ENCODE measurements around the gene ALPK3. TPM values are rescaled to one million over a fixed set of nuclear protein-coding genes. Genes with fewer than 3 reads are reported as not detected.

ALPK3 gene
- polyA plus RNA-seq, 1 donor from 2014 or later: not detected

DNA sequence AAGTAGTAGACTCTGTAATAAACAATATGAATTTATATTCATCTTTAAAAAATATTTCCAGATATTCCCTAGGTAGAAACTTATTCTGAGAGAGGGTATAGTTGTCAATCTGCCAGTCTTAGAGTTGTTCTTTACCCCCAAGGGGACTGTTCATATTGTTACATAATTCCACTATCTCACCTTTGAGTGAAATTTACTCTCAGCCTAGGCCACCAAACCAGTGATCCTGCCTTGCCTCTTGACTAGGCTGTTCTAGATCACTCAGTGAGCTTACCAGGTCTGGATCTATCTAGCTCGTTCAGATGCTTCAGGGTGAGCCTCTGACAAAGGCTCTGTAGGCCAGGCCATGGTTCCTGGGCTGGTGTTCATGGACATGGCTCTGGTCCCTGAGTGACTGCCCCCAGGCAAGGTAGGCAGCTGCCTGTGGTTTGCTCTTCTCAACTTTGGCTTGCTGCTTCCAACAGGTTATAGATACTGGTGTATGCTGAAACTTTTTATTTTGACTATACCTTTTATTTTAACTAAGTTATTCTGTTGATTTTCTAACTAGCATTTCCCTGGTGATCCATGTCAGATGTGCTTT is 41.2 kb upstream of the ALPK3 start:
- Histone ChIP-seq H3K79me2 (replicated peaks; ENCODE audit: insufficient read depth, low read length) (peaks cover 5% of the 10 kb centered on the region), H3K9me2 (ENCODE audit: insufficient read depth, low read length) (no peaks in the 10 kb centered on the region), H3F3A (ENCODE audit: insufficient read depth, low read length, poor library complexity, severe bottlenecking) (no peaks in the 10 kb centered on the region), H2AFZ (ENCODE audit: low read depth, low read length) (no peak overlapping the region), H4K20me1 (ENCODE audit: insufficient read depth) (no peaks in the 10 kb centered on the region), H3K27me3 (ENCODE audit: insufficient read depth, low read depth, low read length) (no peaks in the 10 kb centered on the region), H3K9ac (ENCODE audit: low read length) (no peak overlapping the region), H3K4me2 (ENCODE audit: low read length) (no peak overlapping the region), H3K9me3 (ENCODE audit: low read length) (no peaks in the 10 kb centered on the region), H3K36me3 (ENCODE audit: insufficient read depth, low read length) (peaks cover 5% of the 10 kb centered on the region), H3K4me3 (ENCODE audit: low read length) (no peak overlapping the region), H3K27ac (ENCODE audit: low read length) (no peak overlapping the region)
- TF ChIP-seq SMC3 (conservative IDR thresholded peaks at IDR 0.05; ENCODE audit: poor library complexity) (no peak), MXI1 (conservative IDR thresholded peaks at IDR 0.05; ENCODE audit: poor library complexity, severe bottlenecking) (no peak), TAF1 (IDR thresholded peaks at IDR 0.05; ENCODE audit: low read depth) (no peak), EZH2 (IDR thresholded peaks at IDR 0.05; ENCODE audit: borderline replicate concordance, insufficient read depth, low read length, poor library complexity, severe bottlenecking) (no peak), POLR2AphosphoS5 (IDR thresholded peaks at IDR 0.05) (no peak), EP300 (conservative IDR thresholded peaks at IDR 0.05; ENCODE audit: poor library complexity, severe bottlenecking) (no peak), RAD21 (conservative IDR thresholded peaks at IDR 0.05) (no peak)
- TF ChIP-seq, protein P1, sequence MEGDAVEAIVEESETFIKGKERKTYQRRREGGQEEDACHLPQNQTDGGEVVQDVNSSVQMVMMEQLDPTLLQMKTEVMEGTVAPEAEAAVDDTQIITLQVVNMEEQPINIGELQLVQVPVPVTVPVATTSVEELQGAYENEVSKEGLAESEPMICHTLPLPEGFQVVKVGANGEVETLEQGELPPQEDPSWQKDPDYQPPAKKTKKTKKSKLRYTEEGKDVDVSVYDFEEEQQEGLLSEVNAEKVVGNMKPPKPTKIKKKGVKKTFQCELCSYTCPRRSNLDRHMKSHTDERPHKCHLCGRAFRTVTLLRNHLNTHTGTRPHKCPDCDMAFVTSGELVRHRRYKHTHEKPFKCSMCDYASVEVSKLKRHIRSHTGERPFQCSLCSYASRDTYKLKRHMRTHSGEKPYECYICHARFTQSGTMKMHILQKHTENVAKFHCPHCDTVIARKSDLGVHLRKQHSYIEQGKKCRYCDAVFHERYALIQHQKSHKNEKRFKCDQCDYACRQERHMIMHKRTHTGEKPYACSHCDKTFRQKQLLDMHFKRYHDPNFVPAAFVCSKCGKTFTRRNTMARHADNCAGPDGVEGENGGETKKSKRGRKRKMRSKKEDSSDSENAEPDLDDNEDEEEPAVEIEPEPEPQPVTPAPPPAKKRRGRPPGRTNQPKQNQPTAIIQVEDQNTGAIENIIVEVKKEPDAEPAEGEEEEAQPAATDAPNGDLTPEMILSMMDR (IDR thresholded peaks at IDR 0.05; ENCODE audit: poor library complexity, severe bottlenecking): no peak
- TF ChIP-seq, protein P2, sequence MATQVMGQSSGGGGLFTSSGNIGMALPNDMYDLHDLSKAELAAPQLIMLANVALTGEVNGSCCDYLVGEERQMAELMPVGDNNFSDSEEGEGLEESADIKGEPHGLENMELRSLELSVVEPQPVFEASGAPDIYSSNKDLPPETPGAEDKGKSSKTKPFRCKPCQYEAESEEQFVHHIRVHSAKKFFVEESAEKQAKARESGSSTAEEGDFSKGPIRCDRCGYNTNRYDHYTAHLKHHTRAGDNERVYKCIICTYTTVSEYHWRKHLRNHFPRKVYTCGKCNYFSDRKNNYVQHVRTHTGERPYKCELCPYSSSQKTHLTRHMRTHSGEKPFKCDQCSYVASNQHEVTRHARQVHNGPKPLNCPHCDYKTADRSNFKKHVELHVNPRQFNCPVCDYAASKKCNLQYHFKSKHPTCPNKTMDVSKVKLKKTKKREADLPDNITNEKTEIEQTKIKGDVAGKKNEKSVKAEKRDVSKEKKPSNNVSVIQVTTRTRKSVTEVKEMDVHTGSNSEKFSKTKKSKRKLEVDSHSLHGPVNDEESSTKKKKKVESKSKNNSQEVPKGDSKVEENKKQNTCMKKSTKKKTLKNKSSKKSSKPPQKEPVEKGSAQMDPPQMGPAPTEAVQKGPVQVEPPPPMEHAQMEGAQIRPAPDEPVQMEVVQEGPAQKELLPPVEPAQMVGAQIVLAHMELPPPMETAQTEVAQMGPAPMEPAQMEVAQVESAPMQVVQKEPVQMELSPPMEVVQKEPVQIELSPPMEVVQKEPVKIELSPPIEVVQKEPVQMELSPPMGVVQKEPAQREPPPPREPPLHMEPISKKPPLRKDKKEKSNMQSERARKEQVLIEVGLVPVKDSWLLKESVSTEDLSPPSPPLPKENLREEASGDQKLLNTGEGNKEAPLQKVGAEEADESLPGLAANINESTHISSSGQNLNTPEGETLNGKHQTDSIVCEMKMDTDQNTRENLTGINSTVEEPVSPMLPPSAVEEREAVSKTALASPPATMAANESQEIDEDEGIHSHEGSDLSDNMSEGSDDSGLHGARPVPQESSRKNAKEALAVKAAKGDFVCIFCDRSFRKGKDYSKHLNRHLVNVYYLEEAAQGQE (IDR thresholded peaks at IDR 0.05; ENCODE audit: borderline replicate concordance): no peak

DNA sequence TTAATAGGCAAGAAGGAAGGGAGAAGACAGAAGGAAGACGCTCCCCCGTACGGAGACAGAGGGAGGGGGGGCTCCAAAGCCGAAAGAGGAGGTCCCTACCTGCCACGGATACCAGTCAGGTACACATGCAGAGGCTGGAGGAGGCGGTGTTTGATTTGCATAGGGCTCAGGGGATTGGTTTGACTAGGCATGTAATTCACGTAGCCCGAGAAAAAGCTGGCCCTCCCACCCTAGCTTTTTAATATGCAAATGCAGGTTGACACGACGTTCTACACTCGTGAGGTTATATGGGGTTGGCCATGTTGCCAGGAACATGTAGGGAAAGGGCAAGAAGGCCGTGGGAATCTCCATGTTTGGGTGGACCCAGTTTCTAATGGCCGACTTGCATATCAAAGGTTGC is 39.0 kb upstream of the ALPK3 start:
- no peak overlapping the region for H2AFZ ChIP-seq (ENCODE audit: low read depth, low read length)
- no peak overlapping the region for H3K27ac ChIP-seq (ENCODE audit: low read length)
- no peaks in the 10 kb centered on the region for H3K27me3 ChIP-seq (ENCODE audit: insufficient read depth, low read depth, low read length)
- H4K20me1 ChIP-seq (ENCODE audit: insufficient read depth): no peaks in the 10 kb centered on the region
- H3K36me3 ChIP-seq (ENCODE audit: insufficient read depth, low read length): peaks cover 5% of the 10 kb centered on the region
- H3K4me3 ChIP-seq (ENCODE audit: low read length): no peak overlapping the region
- H3F3A ChIP-seq (ENCODE audit: insufficient read depth, low read length, poor library complexity, severe bottlenecking): no peaks in the 10 kb centered on the region
- H3K9me3 ChIP-seq (ENCODE audit: low read length): no peaks in the 10 kb centered on the region
- TF ChIP-seq, protein P2 (IDR thresholded peaks at IDR 0.05; ENCODE audit: borderline replicate concordance): no peak
- TF ChIP-seq EP300 (conservative IDR thresholded peaks at IDR 0.05; ENCODE audit: poor library complexity, severe bottlenecking) (no peak), EZH2 (IDR thresholded peaks at IDR 0.05; ENCODE audit: borderline replicate concordance, insufficient read depth, low read length, poor library complexity, severe bottlenecking) (no peak), RAD21 (conservative IDR thresholded peaks at IDR 0.05) (no peak), TAF1 (IDR thresholded peaks at IDR 0.05; ENCODE audit: low read depth) (no peak), POLR2AphosphoS5 (IDR thresholded peaks at IDR 0.05) (no peak), SMC3 (conservative IDR thresholded peaks at IDR 0.05; ENCODE audit: poor library complexity) (no peak), MXI1 (conservative IDR thresholded peaks at IDR 0.05; ENCODE audit: poor library complexity, severe bottlenecking) (no peak)
- TF ChIP-seq, protein P1 (IDR thresholded peaks at IDR 0.05; ENCODE audit: poor library complexity, severe bottlenecking): no peak
- H3K9ac ChIP-seq (ENCODE audit: low read length): no peak overlapping the region
- H3K79me2 ChIP-seq (replicated peaks; ENCODE audit: insufficient read depth, low read length): peaks cover 5% of the 10 kb centered on the region
- H3K9me2 ChIP-seq (ENCODE audit: insufficient read depth, low read length): no peaks in the 10 kb centered on the region
- H3K4me2 ChIP-seq (ENCODE audit: low read length): no peak overlapping the region
